ENCODE measurements around the gene MYOZ2. TPM values are rescaled to one million over a fixed set of nuclear protein-coding genes. Genes with fewer than 3 reads are reported as not detected.

The MYOZ2 gene
- total and polyA plus RNA-seq, 2 of the 13 experiments (the other 11 are each of a cell fraction or from before 2014, with no cell fraction given) = 0.03 TPM; not detected in 1

GRCh38 chr4:119212964-119213606, 77.5 kb downstream of the MYOZ2 start (continued):
- TF ChIP-seq KMT2A (CRISPR knock-in tag; IDR thresholded peaks at IDR 0.05) (peak; percentile 50), ZNF704 (CRISPR knock-in tag; IDR thresholded peaks at IDR 0.05; ENCODE audit: borderline replicate concordance) (no peak; the same call in 1 of the 2 replicates), HINFP (CRISPR knock-in tag; IDR thresholded peaks at IDR 0.05; ENCODE audit: low read depth) (no peak), HMG20A (CRISPR knock-in tag; IDR thresholded peaks at IDR 0.05; ENCODE audit: borderline replicate concordance) (no peak), HMG20B (CRISPR knock-in tag; conservative IDR thresholded peaks at IDR 0.05) (no peak), ZNF451 (CRISPR knock-in tag; IDR thresholded peaks at IDR 0.05) (0 out of 2 replicates have a peak, but pooled peaks have one; percentile 13), ZNF441 (CRISPR knock-in tag; IDR thresholded peaks at IDR 0.05; ENCODE audit: borderline replicate concordance) (0 out of 2 replicates have a peak, but pooled peaks have one; percentile 42), TIGD3 (CRISPR knock-in tag; IDR thresholded peaks at IDR 0.05; ENCODE audit: borderline replicate concordance) (no peak; the same call in 1 of the 2 replicates), ZNF44 (CRISPR knock-in tag; IDR thresholded peaks at IDR 0.05) (no peak), ZNF335 (CRISPR knock-in tag; IDR thresholded peaks at IDR 0.05) (no peak), ZNF382 (CRISPR knock-in tag; IDR thresholded peaks at IDR 0.05; ENCODE audit: borderline replicate concordance) (no peak), RCOR2 (CRISPR knock-in tag; IDR thresholded peaks at IDR 0.05) (no peak), ZNF432 (CRISPR knock-in tag; IDR thresholded peaks at IDR 0.05; ENCODE audit: borderline replicate concordance) (no peak), ZNF761 (CRISPR knock-in tag; conservative IDR thresholded peaks at IDR 0.05) (peak; percentile 67; the same call in 1 of the 2 replicates), PLRG1 (conservative IDR thresholded peaks at IDR 0.05) (no peak), EED (CRISPR knock-in tag; IDR thresholded peaks at IDR 0.05) (peak; percentile 78; the same call in 1 of the 2 replicates), ZBTB7B (CRISPR knock-in tag; IDR thresholded peaks at IDR 0.05) (peak; percentile 79), TP53 (CRISPR knock-in tag; conservative IDR thresholded peaks at IDR 0.05) (0 out of 2 replicates have a peak, but pooled peaks have one; percentile 0)
- TF ChIP-seq, protein P1, sequence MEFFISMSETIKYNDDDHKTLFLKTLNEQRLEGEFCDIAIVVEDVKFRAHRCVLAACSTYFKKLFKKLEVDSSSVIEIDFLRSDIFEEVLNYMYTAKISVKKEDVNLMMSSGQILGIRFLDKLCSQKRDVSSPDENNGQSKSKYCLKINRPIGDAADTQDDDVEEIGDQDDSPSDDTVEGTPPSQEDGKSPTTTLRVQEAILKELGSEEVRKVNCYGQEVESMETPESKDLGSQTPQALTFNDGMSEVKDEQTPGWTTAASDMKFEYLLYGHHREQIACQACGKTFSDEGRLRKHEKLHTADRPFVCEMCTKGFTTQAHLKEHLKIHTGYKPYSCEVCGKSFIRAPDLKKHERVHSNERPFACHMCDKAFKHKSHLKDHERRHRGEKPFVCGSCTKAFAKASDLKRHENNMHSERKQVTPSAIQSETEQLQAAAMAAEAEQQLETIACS (CRISPR knock-in tag; IDR thresholded peaks at IDR 0.05) = no peak
- TF ChIP-seq, protein P2, sequence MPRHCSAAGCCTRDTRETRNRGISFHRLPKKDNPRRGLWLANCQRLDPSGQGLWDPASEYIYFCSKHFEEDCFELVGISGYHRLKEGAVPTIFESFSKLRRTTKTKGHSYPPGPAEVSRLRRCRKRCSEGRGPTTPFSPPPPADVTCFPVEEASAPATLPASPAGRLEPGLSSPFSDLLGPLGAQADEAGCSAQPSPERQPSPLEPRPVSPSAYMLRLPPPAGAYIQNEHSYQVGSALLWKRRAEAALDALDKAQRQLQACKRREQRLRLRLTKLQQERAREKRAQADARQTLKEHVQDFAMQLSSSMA (CRISPR knock-in tag; IDR thresholded peaks at IDR 0.05) = 0 out of 2 replicates have a peak, but pooled peaks have one; percentile 25
- TF ChIP-seq, protein P3, sequence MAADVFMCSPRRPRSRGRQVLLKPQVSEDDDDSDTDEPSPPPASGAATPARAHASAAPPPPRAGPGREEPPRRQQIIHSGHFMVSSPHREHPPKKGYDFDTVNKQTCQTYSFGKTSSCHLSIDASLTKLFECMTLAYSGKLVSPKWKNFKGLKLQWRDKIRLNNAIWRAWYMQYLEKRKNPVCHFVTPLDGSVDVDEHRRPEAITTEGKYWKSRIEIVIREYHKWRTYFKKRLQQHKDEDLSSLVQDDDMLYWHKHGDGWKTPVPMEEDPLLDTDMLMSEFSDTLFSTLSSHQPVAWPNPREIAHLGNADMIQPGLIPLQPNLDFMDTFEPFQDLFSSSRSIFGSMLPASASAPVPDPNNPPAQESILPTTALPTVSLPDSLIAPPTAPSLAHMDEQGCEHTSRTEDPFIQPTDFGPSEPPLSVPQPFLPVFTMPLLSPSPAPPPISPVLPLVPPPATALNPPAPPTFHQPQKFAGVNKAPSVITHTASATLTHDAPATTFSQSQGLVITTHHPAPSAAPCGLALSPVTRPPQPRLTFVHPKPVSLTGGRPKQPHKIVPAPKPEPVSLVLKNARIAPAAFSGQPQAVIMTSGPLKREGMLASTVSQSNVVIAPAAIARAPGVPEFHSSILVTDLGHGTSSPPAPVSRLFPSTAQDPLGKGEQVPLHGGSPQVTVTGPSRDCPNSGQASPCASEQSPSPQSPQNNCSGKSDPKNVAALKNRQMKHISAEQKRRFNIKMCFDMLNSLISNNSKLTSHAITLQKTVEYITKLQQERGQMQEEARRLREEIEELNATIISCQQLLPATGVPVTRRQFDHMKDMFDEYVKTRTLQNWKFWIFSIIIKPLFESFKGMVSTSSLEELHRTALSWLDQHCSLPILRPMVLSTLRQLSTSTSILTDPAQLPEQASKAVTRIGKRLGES (CRISPR knock-in tag; IDR thresholded peaks at IDR 0.05; ENCODE audit: borderline replicate concordance) = no peak

Measured in HepG2 (cell line).